Skeletal muscle tissue (tissue), 4 donors: ENCODE measurements around the gene MDP1. TPM values are rescaled to one million over a fixed set of nuclear protein-coding genes. Genes with fewer than 3 reads are reported as not detected.

Experiments used
- H3K27ac ChIP-seq: one replicate; pipeline ENCODE4 v1.7.0; 2013; ENCODE audit warnings: mild to moderate bottlenecking, low read depth, low read length, inconsistent platforms
- H3K27me3 ChIP-seq, 3 donors: one replicate each; pipeline ENCODE4 v1.7.0; 2013; ENCODE audit warnings: low read length in 3 of 3; ENCODE audit not compliant: control insufficient read depth in 3 of 3, insufficient read depth in 3 of 3
- H3K36me3 ChIP-seq, 3 donors: one replicate each; pipeline ENCODE4 v1.7.0; 2013; ENCODE audit warnings: low read length in 3 of 3; ENCODE audit not compliant: control insufficient read depth in 3 of 3, insufficient read depth in 3 of 3
- H3K4me1 ChIP-seq, 3 donors: one replicate each; pipeline ENCODE4 v1.7.0; 2013; ENCODE audit warnings: low read length in 3 of 3, mild to moderate bottlenecking in 3 of 3; ENCODE audit not compliant: control insufficient read depth in 3 of 3, insufficient read depth in 3 of 3
- H3K4me3 ChIP-seq, 3 donors: one replicate each; pipeline ENCODE4 v1.7.0; 2013; ENCODE audit warnings: low read length in 3 of 3
- H3K9ac ChIP-seq, 3 donors: one replicate each; pipeline ENCODE4 v1.7.0; 2013; ENCODE audit warnings: low read length in 3 of 3, mild to moderate bottlenecking in 3 of 3, moderate library complexity in 2 of 3, low read depth in 1 of 3
- H3K9me3 ChIP-seq, 3 donors: one replicate each; pipeline ENCODE4 v1.7.0; 2013; ENCODE audit warnings: low read length in 3 of 3; ENCODE audit not compliant: control insufficient read depth in 3 of 3
- total RNA-seq: library from RNA; depleted of rRNA; stranded (reverse); fragments of >200 nt; gene quantifications from one replicate; pipeline ENCODE4 v1.2.3, GENCODE V29; 2014
- donor health status: Osteomylitis.

The MDP1 gene
- total RNA-seq, 1 donor from 2014 or later = 9.9 TPM

GRCh38 chr14:24189460-24189859, 26.4 kb downstream of the MDP1 start:
- no peaks in the 10 kb centered on the region for H3K9me3 ChIP-seq
- no peak overlapping the region for H3K4me3 ChIP-seq
- H3K27ac ChIP-seq = no peak overlapping the region
- H3K27me3 ChIP-seq = no peaks in the 10 kb centered on the region
- no peak overlapping the region for H3K9ac ChIP-seq
- peaks cover 20 to 28% (median 27%) of the 10 kb centered on the region in 3 donors for H3K4me1 ChIP-seq
- peaks cover 43 to 55% (median 53%) of the 10 kb centered on the region in 3 donors for H3K36me3 ChIP-seq

- Histone ChIP-seq H3K9ac (peak overlapping the region; percentile 79 to 87 (median 86)), H3K27me3 (no peaks in the 10 kb centered on the region), H3K9me3 (no peaks in the 10 kb centered on the region), H3K27ac (peak overlapping the region; percentile 83), H3K36me3 (peaks cover 47 to 60% (median 58%) of the 10 kb centered on the region in 3 donors), H3K4me3 (peak overlapping the region; percentile 75 to 84 (median 83)), H3K4me1 (peaks cover 16 to 23% (median 23%) of the 10 kb centered on the region in 3 donors)
These were observed 26.8 kb downstream of the MDP1 start for GRCh38 chr14:24189059-24189375.

GRCh38 chr14:24188251-24189058, 27.4 kb downstream of the MDP1 start, which contains the start of gene IPO4:
TSS of gene IPO4 (minus strand) at chr14:24188816. CDS start at chr14:24188787, 29 bp downstream.
- Histone ChIP-seq H3K4me3 (peak within 1 kb of the TSS; percentile 75 to 84 (median 83)), H3K9me3 (no peaks in the 10 kb centered on the region), H3K27ac (peak within 1 kb of the TSS; percentile 83), H3K4me1 (peaks cover 16 to 22% (median 21%) of the 10 kb centered on the region in 3 donors), H3K36me3 (peaks cover 53 to 64% (median 62%) of the 10 kb centered on the region in 3 donors), H3K27me3 (no peaks in the 10 kb centered on the region), H3K9ac (peak within 1 kb of the TSS; percentile 79 to 87 (median 86))

DNA sequence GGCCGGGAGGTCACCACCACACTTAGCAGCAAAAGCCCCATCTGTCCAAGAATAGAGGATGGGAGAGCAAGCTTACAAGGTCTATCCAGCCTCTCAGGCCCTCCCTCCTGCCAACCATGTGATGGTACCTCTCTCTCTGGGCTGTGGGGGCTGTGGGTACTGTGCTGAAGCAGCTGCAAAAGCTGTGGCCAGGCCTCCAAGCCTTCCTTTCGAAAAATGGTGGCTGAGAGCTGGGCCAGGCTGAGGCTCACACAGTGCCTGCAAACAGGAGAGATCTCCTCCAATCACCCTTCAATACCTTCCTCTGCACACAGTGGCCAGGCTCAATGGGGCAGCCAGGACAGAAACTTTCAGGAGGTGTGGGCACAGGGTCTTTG, 28.3 kb downstream of the MDP1 start:
- peak overlapping the region; percentile 75 to 84 (median 83) for H3K4me3 ChIP-seq
- H3K27ac ChIP-seq = peak overlapping the region; percentile 83
- peaks cover 16 to 21% (median 20%) of the 10 kb centered on the region in 3 donors for H3K4me1 ChIP-seq
- no peaks in the 10 kb centered on the region for H3K9me3 ChIP-seq
- H3K27me3 ChIP-seq = no peaks in the 10 kb centered on the region
- H3K9ac ChIP-seq = peak overlapping the region; percentile 79 to 87 (median 86)
- H3K36me3 ChIP-seq = peaks cover 56 to 65% (median 61%) of the 10 kb centered on the region in 3 donors

- Histone ChIP-seq H3K9ac (peak overlapping the region in 2 of 3 donors; percentile 79 to 86), H3K4me3 (peak overlapping the region in 1 of 3 donors; percentile 84), H3K27ac (no peak overlapping the region), H3K36me3 (peaks cover 56 to 65% (median 60%) of the 10 kb centered on the region in 3 donors), H3K27me3 (no peaks in the 10 kb centered on the region), H3K9me3 (no peaks in the 10 kb centered on the region), H3K4me1 (peaks cover 16 to 21% (median 19%) of the 10 kb centered on the region in 3 donors)
These were observed 28.9 kb downstream of the MDP1 start for GRCh38 chr14:24186831-24187538.

GRCh38 chr14:24185741-24186140, 30.1 kb downstream of the MDP1 start:
- Histone ChIP-seq H3K36me3 (peaks cover 61 to 69% (median 64%) of the 10 kb centered on the region in 3 donors), H3K9ac (no peak overlapping the region), H3K4me1 (peaks cover 16 to 21% (median 19%) of the 10 kb centered on the region in 3 donors), H3K9me3 (no peaks in the 10 kb centered on the region), H3K27ac (no peak overlapping the region), H3K4me3 (no peak overlapping the region), H3K27me3 (no peaks in the 10 kb centered on the region)

DNA sequence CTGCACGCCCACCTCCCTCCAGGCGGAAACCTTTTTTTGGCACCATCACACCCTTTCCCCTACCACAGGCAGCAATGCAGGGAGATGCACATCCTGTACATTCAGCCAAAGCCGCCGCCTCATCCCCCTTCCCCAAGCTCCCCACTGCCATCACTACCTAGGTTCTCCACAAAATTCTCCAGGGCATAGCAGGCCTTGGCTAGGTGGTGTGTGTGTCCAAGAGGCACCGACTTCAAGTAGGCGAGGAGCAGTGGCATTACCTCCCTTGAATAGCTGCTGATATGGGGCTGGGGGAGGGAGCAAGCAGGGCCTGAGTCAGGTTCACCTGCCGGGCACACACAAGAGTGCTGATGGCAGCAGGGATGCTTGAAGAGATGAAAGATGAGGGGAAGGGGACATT, 30.8 kb downstream of the MDP1 start:
- Histone ChIP-seq H3K9me3 (no peaks in the 10 kb centered on the region), H3K27ac (no peak overlapping the region), H3K4me3 (no peak overlapping the region), H3K4me1 (peaks cover 23 to 27% (median 26%) of the 10 kb centered on the region in 3 donors), H3K9ac (no peak overlapping the region), H3K36me3 (peaks cover 66 to 69% (median 67%) of the 10 kb centered on the region in 3 donors), H3K27me3 (no peaks in the 10 kb centered on the region)

GRCh38 chr14:24184104-24184970, 31.5 kb downstream of the MDP1 start:
- Histone ChIP-seq H3K4me3 (no peak overlapping the region), H3K4me1 (peaks cover 29 to 34% (median 32%) of the 10 kb centered on the region in 3 donors), H3K36me3 (peaks cover 68 to 71% (median 69%) of the 10 kb centered on the region in 3 donors)

DNA sequence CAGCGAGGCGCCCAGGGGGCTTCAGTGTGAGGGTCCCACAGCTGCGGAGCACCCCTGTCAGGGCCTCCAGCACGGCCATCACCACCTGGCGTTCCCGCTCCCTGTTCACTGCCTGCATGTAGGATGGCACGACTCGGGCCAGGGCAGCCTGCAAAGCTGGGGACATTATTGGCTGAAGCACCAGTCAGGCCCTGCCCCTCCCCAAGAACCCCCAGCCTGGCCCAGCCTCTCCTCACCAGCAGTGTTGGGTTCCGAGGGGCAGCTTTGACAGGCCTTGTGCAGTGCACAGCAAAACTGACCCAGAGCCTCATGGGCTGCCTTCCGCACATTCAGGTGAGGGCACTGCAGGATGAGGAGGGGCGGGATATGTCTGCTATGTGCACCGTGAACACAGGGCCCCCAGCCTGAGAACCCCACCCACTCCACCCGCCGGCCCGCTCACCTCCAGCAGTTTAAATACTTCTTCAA, 32.8 kb downstream of the MDP1 start:
- peak overlapping the region in 1 of 3 donors; percentile 16 for H3K9ac ChIP-seq

More at GRCh38 chr14:24184104-24184970, 31.5 kb downstream of the MDP1 start:
- no peaks in the 10 kb centered on the region for H3K9me3 ChIP-seq
- no peak overlapping the region for H3K27ac ChIP-seq
- H3K9ac ChIP-seq = no peak overlapping the region
- H3K27me3 ChIP-seq = no peaks in the 10 kb centered on the region

More for the DNA sequence above, 32.8 kb downstream of the MDP1 start:
- H3K4me3 ChIP-seq = no peak overlapping the region
- peaks cover 24 to 34% (median 30%) of the 10 kb centered on the region in 3 donors for H3K4me1 ChIP-seq
- H3K27ac ChIP-seq = no peak overlapping the region
- H3K36me3 ChIP-seq = peaks cover 74 to 81% (median 78%) of the 10 kb centered on the region in 3 donors
- no peaks in the 10 kb centered on the region for H3K9me3 ChIP-seq
- H3K27me3 ChIP-seq = no peaks in the 10 kb centered on the region
